Vagina (tissue), 2 donors: Measurements from ENCODE around the gene TUBA3E.
"Not testable (repeated sequence)": the region's sequence is repeated elsewhere in the genome, so short reads cannot be mapped to it uniquely, and the experiment has no call there.

Experiments used
- POLR2A ChIP-seq, 2 donors: fragments of 450-650 bp; IDR thresholded peaks; one replicate each; pipeline ENCODE4 v1.6.1; 2017; ENCODE audit warnings: antibody characterized with exemption in 2 of 2, mild to moderate bottlenecking in 2 of 2, moderate library complexity in 2 of 2
- POLR2AphosphoS5 ChIP-seq, 2 donors: sonication (generic); formaldehyde crosslinking; IDR thresholded peaks; one replicate each; pipeline ENCODE4 v1.9.0; 2017; ENCODE audit warnings: antibody characterized with exemption in 2 of 2, mild to moderate bottlenecking in 2 of 2, low read depth in 1 of 2; ENCODE audit not compliant: insufficient read depth in 1 of 2

- TF ChIP-seq POLR2A (IDR thresholded peaks at IDR 0.05); POLR2AphosphoS5 (IDR thresholded peaks at IDR 0.05; ENCODE audit: insufficient read depth in 1 of 2, low read depth in 1 of 2): not testable (repeated sequence)
Measured at GRCh38 chr2:130192451-130192850, 5.8 kb downstream of the TUBA3E start.
